Adipocyte (in vitro differentiated cells): Measurements from ENCODE around the gene C3orf20.

Source experiments
- DNase-seq: peaks from one replicate; pipeline ENCODE4 v3.0.0-alpha.2; 2015; ENCODE audit warnings: low read depth
- H3K27me3 ChIP-seq: replicated peaks from 2 replicates; pipeline ENCODE4 v1.7.0; 2013; ENCODE audit warnings: mild to moderate bottlenecking, low read length, moderate library complexity; ENCODE audit not compliant: control insufficient read depth, insufficient read depth
- H3K36me3 ChIP-seq: 2 replicates; pipeline ENCODE4 v1.7.0; 2013; ENCODE audit warnings: low read length, mild to moderate bottlenecking, moderate library complexity; ENCODE audit not compliant: control insufficient read depth, insufficient read depth, severe bottlenecking
- H3K4me1 ChIP-seq: 2 replicates; pipeline ENCODE4 v1.7.0; 2013; ENCODE audit warnings: mild to moderate bottlenecking, low read length, moderate library complexity; ENCODE audit not compliant: control insufficient read depth, insufficient read depth
- H3K4me3 ChIP-seq: 2 replicates; pipeline ENCODE4 v1.7.0; 2013; ENCODE audit warnings: mild to moderate bottlenecking, low read length, moderate library complexity
- H3K9ac ChIP-seq: 2 replicates; pipeline ENCODE4 v1.7.0; 2013; ENCODE audit warnings: mild to moderate bottlenecking, low read length, moderate library complexity
- H3K9me3 ChIP-seq: 2 replicates; pipeline ENCODE4 v1.7.0; 2013; ENCODE audit warnings: mild to moderate bottlenecking, low read length, moderate library complexity; ENCODE audit not compliant: control insufficient read depth

Gene C3orf20

DNA sequence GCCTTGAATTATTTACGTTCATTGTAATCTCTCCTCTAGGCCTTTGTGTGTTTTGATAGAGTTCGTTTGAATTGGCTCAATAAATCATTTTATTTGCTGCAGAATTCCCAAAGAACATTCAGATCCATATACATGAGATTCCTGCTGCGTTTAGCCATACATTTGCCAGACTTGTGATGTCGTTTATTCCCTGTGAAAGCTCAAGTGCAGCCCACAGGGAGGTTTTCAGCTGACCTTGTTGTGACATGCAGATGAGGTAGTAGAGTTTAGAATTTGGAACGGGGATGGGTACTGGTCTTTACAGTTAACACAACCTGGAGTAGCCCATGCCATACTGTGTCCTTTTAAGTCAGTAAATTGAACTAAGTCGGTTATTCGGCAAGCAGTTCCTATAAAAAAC is at the start of gene C3orf20:
TSS of gene C3orf20 (plus strand) at position 301 of the 400 bp plus-strand sequence. CDS start 7,573 bp downstream, outside the sequence.
- Histone ChIP-seq H3K4me3 (no peak within 1 kb of the TSS), H3K4me1 (peaks cover 26% of the 10 kb centered on the region), H3K9ac (no peak within 1 kb of the TSS), H3K36me3 (peaks cover 31% of the 10 kb centered on the region), H3K27me3 (no peaks in the 10 kb centered on the region), H3K9me3 (no peaks in the 10 kb centered on the region)
- no peak for DNase-seq

DNA sequence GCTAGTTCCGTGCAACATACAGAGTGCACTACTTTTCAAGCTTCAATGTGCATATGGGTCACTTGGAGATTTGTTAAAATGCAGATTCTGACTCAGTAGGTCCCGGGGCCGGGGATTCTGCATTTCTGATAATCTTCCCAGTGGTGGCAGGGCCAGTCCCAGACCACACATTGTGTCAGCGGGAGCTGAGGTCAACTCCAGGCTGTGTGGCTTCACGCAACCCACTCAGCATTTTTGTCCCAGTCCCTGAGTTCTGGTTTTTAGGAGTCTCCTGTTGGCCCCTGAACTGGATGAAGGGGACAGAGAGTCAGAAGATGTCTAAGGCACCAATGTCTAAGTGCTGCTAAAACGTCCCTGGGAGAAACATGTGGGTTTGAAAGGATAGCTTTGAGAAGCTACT is 49.5 kb upstream of the C3orf20 start:
- no peak overlapping the region for H3K4me3 ChIP-seq
- H3K9me3 ChIP-seq: peaks cover 13% of the 10 kb centered on the region
- no peaks in the 10 kb centered on the region for H3K36me3 ChIP-seq
- H3K9ac ChIP-seq: no peak overlapping the region
- peaks cover 8% of the 10 kb centered on the region for H3K27me3 ChIP-seq
- DNase-seq: no peak
- peaks cover 18% of the 10 kb centered on the region for H3K4me1 ChIP-seq

DNA sequence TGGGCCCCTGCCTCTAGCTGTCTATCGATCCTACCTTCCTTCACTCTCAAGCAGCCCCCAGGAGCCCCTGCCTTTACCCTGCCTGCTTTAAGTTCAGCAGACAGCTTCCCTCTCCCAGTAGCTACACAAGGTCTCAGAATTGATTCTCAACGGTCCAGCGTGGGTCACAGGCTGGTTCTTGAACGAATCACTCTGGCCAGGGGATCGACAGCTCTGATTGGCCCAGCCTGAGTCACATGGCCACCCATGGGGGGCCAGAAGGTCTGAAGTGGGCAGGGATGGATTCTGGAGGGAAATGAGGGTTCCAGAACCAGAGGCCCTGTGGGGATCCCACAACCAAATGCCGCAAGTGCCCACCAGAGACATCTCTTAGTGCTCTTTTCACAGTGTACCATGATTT is 47.1 kb upstream of the C3orf20 start:
- no peak for DNase-seq
- Histone ChIP-seq H3K36me3 (no peaks in the 10 kb centered on the region), H3K27me3 (no peaks in the 10 kb centered on the region), H3K4me1 (peaks cover 18% of the 10 kb centered on the region), H3K9ac (no peak overlapping the region), H3K9me3 (peaks cover 13% of the 10 kb centered on the region), H3K4me3 (no peak overlapping the region)

DNA sequence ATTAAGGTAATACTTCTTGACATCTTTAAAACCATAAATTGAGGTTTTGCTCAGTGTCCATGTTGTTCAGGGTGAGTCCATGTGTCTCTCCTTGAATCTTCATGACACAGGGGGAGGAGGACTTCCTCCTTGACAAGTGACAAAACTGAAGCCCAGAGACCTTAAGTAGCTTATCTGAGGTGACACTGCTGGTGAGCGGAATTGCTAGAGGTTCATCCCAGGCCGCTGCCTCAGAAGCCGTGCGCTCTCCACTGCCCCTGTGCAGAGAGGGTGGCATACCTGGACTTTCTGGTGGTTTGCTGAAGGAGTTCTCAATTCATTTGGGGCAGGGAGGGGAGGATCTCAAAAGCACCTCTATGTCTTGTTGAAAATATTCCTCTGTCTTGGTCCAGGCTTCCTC is 46.5 kb upstream of the C3orf20 start:
- Histone ChIP-seq H3K36me3 (no peaks in the 10 kb centered on the region), H3K4me3 (no peak overlapping the region), H3K27me3 (no peaks in the 10 kb centered on the region), H3K9ac (no peak overlapping the region), H3K9me3 (peaks cover 13% of the 10 kb centered on the region), H3K4me1 (peaks cover 17% of the 10 kb centered on the region)
- no peak for DNase-seq

DNA sequence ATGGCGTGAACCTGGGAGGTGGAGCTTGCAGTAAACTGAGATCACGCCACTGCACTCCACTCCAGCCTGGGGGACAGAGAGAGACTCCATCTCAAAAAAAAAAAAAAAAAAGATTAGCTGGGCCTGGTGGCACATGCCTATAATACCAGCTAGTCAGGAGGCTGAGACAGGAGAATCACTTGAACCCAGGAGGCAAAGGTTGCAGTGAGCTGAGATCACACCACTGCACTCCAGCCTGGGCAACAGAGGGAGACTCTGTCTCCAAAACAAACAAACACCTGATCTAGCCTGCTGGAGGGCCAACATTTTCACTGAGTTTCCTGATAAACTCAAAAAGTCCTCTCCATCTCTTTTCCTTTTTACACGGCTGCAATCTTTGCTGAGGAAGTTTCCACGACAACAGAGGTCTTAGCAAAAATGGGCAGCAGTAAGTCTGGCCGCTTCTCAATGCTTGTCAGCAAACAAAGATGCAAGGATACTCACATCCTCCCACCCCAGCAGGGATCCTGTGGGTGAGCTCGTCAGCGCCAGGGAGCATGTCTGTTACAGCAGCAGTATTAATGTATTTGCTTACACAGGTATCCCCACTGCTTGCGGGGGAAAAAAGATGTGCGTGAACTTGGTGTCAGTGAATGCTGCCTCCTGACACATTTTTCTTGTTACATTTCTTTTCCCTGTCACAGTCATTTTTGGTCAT is 44.4 kb upstream of the C3orf20 start:
- Histone ChIP-seq H3K4me3 (no peak overlapping the region), H3K4me1 (peaks cover 4% of the 10 kb centered on the region), H3K27me3 (no peaks in the 10 kb centered on the region), H3K36me3 (no peaks in the 10 kb centered on the region), H3K9me3 (peaks cover 13% of the 10 kb centered on the region), H3K9ac (no peak overlapping the region)
- no peak for DNase-seq

DNA sequence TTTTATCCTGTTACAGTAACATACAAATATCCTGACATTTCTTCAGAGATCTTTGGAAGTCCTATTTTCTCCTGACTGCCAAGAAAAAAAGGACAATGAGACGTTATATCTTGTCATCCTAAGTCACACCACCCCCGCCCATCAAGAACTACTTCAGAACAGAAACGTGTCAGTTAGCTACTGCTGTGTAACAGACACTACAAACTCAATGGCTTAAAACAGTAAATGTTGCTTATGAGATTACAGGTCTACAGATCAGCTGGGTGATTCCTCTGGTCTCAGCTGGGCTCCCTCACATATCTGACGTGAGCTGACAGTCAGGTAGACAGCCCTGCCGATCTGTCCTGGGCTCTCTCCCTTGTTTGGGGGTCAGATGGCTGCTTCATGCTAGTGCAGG is 43.8 kb upstream of the C3orf20 start:
- H3K4me3 ChIP-seq: no peak overlapping the region
- H3K9me3 ChIP-seq: peaks cover 13% of the 10 kb centered on the region
- no peak for DNase-seq
- H3K36me3 ChIP-seq: no peaks in the 10 kb centered on the region
- H3K9ac ChIP-seq: no peak overlapping the region
- H3K27me3 ChIP-seq: no peaks in the 10 kb centered on the region
- H3K4me1 ChIP-seq: peaks cover 4% of the 10 kb centered on the region

DNA sequence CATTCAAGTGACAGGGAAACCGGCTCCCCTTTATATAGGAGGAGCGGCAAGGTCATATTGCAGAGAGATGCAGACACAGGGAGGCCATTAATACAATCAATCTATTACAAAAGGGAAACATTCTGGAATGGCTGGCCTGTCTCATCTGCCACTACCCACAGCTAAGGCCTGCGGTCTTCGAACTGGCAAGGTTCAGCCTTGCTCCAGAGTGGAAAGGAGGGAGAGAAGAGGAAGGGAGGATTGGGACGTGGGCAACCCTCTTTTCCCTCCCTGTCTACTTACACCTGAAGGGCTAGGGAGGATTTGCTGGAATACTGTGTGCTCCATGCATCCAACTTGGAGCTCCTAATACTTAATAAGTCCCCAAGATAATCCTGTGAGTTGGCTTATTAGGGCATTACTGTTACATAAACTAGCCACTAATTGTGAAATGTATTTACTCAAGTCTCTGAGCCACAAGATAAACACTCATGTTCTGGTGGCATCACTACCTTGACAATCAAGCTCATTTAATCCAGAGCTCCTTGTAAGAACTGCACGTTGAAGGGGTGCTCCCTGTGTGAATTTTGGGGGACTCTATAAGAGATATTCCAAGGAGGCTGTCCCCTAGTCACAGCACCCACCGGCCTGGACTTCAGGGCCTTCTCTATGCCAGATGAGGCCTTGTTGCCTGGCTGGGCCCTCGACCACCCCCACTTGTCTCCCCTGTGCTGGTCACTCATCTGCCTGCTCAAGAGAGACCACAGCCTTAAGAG is 43.1 kb upstream of the C3orf20 start:
- Histone ChIP-seq H3K9me3 (peaks cover 13% of the 10 kb centered on the region), H3K27me3 (no peaks in the 10 kb centered on the region), H3K4me3 (no peak overlapping the region), H3K36me3 (no peaks in the 10 kb centered on the region), H3K9ac (no peak overlapping the region), H3K4me1 (peaks cover 2% of the 10 kb centered on the region)
- no peak for DNase-seq

DNA sequence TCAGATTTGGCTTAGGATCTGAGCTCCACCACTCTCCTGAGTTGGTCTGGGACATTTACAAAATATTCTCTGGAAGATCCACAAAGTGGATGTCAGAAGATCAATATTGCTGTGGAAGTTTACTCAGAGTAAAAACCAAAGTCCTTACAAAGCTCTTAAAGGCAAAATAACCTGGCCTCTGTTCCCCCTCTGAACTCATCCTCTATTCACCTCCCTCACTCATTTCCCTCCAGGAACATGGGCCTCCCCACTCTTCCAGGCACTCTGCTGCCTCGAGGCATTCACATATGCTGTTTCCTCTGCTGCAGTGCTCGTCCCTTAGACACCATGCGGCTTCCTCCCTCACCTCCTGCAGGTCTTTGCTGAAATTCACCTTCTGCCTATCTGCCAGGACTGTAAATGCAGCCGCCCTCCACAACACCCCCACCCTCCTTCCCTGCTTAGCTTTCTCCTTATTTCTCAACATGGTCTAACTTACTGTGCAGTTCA is 42.5 kb upstream of the C3orf20 start:
- Histone ChIP-seq H3K36me3 (no peaks in the 10 kb centered on the region), H3K27me3 (no peaks in the 10 kb centered on the region), H3K9ac (no peak overlapping the region), H3K4me3 (no peak overlapping the region), H3K4me1 (no peaks in the 10 kb centered on the region), H3K9me3 (peaks cover 13% of the 10 kb centered on the region)
- DNase-seq: no peak

DNA sequence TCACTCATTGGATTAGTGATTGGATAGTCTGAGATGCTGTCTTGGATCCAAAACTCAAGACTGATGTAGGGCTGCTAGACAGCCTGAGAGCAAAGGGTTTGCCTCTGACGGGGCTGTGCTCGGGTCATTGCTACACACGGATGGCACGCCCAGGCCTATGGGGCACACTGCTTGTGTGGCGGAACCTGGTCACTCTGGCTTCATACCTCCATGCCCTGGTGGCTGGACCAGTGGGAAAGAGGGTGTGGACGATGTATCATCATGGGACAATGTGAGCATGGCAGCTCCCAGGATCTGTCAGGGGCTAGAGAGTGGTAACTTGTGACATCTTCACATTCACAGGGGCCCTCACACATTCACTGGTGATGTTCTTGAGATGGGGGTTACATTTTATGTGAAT is 41.5 kb upstream of the C3orf20 start:
- no peak for DNase-seq
- peaks cover 8% of the 10 kb centered on the region for H3K9me3 ChIP-seq
- H3K9ac ChIP-seq: no peak overlapping the region
- H3K4me1 ChIP-seq: no peaks in the 10 kb centered on the region
- no peaks in the 10 kb centered on the region for H3K27me3 ChIP-seq
- H3K4me3 ChIP-seq: no peak overlapping the region
- H3K36me3 ChIP-seq: no peaks in the 10 kb centered on the region

DNA sequence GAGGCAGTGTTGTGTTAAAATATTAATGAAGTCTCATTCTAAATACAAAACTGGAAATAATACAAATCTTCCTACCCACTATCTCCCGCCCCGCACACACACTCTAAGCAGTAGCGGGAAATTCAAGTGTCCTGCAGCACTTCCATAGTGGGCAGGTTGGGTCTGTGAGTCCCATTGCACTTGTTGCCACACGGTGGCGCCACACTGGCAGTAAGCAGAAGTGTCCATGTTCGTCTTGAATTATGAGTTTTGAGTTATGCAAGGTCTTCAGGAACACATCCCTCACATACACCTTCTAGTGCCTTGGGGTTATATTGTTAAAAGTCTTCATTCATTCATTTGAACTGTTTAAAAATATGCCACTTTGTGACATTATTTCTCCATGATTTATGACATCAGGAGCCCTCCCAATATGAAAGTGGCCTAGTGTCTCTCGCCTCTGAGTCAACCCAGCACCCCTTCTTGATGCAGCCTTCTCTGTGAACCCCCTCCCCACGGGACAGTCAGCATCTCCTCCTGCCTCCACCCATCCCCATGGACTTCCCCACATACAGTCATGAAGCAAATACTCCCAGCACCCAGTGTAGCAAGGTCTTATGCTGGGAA is 41.0 kb upstream of the C3orf20 start:
- Histone ChIP-seq H3K4me3 (no peak overlapping the region), H3K9me3 (peaks cover 3% of the 10 kb centered on the region), H3K36me3 (no peaks in the 10 kb centered on the region), H3K27me3 (no peaks in the 10 kb centered on the region), H3K9ac (no peak overlapping the region), H3K4me1 (no peaks in the 10 kb centered on the region)
- DNase-seq: peak; percentile 48

DNA sequence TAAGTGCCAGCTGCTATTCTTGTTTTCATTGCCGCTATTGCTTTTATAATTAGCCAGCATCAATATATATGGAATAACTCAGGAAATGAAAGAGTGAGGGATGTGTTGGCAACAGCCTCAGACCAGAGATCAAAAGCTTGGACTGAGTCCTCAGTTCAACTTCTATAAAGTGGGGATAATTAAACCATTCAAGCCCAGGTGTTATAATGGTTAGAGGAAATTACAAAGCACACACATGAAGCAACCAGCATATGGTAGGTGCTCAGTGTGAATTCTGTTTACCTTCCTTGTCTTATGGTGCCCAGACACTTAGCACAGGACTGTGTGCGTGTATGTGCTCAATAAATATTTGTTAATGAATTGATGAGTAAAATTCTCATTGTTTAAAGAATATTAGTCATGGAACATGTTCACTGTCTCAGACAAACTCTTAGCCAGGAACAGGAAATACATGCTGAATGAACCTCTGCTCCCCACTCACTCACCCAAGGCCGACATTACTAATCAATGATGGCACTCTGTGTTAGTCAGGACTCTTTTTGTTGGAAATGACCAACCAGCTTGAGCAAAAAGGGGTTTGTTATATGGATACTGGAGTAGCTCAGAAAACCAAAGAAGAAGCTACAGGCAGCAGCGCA is 40.1 kb upstream of the C3orf20 start:
- no peak for DNase-seq

More for the DNA sequence above, 40.1 kb upstream of the C3orf20 start:
- H3K4me1 ChIP-seq: no peaks in the 10 kb centered on the region
- no peaks in the 10 kb centered on the region for H3K36me3 ChIP-seq
- H3K27me3 ChIP-seq: no peaks in the 10 kb centered on the region
- H3K4me3 ChIP-seq: no peak overlapping the region
- H3K9me3 ChIP-seq: no peaks in the 10 kb centered on the region
- H3K9ac ChIP-seq: no peak overlapping the region
